Vagina (tissue), 2 donors: ENCODE results near the gene ERG28.

ENCODE experiments used
- POLR2A ChIP-seq, 2 donors: fragments of 450-650 bp; IDR thresholded peaks; one replicate each; pipeline ENCODE4 v1.6.1; 2017; ENCODE audit warnings: antibody characterized with exemption in 2 of 2, mild to moderate bottlenecking in 2 of 2, moderate library complexity in 2 of 2
- POLR2AphosphoS5 ChIP-seq, 2 donors: sonication (generic); formaldehyde crosslinking; IDR thresholded peaks; one replicate each; pipeline ENCODE4 v1.9.0; 2017; ENCODE audit warnings: antibody characterized with exemption in 2 of 2, mild to moderate bottlenecking in 2 of 2, low read depth in 1 of 2; ENCODE audit not compliant: insufficient read depth in 1 of 2
- TF ChIP-seq, protein P1 (sequence below), 3 experiments: fragments of 450-650 bp in 2 of 3; fragments of 200-600 bp in 1 of 3; sonication (generic) in 1 of 3; IDR thresholded peaks; one replicate each; pipeline ENCODE4 v1.5.1; 2017 to 2019; ENCODE audit warnings: antibody characterized with exemption in 3 of 3, mild to moderate bottlenecking in 2 of 3, moderate library complexity in 2 of 3

DNA sequence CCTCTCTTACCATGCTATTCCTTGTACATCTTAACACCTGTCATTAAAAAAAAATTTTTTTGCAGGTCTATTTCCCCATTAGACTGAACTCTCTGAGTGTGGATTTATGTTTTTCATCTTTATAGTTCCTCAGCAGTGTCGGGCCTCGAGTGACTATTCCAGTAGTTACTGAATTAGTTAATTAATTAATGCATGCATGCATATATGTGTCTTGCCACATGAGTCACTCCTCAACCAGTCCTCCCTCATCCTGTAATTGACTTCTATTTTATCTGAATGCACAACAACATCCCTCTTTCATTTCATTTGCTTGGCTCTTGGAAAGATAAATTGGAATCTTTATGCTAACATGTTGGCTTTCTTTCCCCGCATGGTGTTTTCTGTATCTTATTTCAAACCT is 35.6 kb downstream of the ERG28 start:
- no peak for TF ChIP-seq POLR2A (IDR thresholded peaks at IDR 0.05)
- TF ChIP-seq, protein P1, sequence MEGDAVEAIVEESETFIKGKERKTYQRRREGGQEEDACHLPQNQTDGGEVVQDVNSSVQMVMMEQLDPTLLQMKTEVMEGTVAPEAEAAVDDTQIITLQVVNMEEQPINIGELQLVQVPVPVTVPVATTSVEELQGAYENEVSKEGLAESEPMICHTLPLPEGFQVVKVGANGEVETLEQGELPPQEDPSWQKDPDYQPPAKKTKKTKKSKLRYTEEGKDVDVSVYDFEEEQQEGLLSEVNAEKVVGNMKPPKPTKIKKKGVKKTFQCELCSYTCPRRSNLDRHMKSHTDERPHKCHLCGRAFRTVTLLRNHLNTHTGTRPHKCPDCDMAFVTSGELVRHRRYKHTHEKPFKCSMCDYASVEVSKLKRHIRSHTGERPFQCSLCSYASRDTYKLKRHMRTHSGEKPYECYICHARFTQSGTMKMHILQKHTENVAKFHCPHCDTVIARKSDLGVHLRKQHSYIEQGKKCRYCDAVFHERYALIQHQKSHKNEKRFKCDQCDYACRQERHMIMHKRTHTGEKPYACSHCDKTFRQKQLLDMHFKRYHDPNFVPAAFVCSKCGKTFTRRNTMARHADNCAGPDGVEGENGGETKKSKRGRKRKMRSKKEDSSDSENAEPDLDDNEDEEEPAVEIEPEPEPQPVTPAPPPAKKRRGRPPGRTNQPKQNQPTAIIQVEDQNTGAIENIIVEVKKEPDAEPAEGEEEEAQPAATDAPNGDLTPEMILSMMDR (IDR thresholded peaks at IDR 0.05), result no peak
- TF ChIP-seq POLR2AphosphoS5 (IDR thresholded peaks at IDR 0.05; ENCODE audit: insufficient read depth in 1 of 2, low read depth in 1 of 2), result no peak
